ENCODE data around the gene RHOG. TPM values are rescaled to one million over a fixed set of nuclear protein-coding genes. Genes with fewer than 3 reads are reported as not detected.

RHOG gene
- total RNA-seq, 1 donor from 2014 or later = 22.4 TPM

DNA sequence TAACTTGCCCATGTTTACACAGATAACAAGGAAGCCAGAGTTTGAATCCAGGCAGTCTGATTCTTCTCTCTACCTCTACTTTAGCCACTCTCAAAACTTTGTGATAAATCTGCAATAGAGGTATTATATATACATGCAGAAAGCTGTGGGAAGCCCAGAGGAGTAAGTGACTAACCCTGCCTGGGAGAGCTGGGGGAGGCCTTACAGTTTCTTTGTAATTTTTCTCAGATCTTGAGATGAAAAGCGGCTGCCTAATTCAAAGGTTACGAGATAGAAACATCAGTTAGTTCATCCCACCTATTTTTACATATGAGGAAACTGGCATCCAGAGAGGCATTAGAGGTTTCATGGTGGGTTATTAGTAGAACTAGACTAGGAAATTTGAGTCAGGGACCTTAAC lies 19.6 kb upstream of the RHOG start:
- no peak for DNase-seq (ENCODE audit: low read depth)

DNA sequence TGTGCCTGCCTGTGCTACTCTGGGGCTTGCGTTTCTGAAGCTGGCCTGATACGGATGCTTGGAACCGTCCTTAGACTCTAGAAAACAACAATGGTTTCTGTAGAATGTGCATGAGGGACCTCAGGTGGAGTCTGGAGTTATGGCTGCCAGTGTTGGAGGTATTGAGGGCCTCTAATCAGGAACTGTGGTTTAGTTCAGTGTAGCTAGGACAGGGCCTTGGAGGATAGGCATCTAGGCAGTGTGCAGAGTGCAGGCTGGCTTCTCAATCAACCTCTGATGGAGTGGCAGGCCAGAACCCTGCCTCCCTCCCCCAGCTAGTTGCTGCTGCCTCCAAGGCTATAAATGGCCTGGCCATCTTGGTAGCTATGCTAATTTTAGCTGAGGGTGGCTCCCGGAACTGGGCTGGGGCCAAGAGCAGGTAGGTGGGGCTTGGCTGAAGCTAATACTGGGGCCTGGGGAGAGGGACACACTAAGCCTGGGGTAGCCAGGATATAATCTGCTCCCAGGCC lies 18.7 kb upstream of the RHOG start:
- DNase-seq (ENCODE audit: low read depth) = peak; percentile 85

DNA sequence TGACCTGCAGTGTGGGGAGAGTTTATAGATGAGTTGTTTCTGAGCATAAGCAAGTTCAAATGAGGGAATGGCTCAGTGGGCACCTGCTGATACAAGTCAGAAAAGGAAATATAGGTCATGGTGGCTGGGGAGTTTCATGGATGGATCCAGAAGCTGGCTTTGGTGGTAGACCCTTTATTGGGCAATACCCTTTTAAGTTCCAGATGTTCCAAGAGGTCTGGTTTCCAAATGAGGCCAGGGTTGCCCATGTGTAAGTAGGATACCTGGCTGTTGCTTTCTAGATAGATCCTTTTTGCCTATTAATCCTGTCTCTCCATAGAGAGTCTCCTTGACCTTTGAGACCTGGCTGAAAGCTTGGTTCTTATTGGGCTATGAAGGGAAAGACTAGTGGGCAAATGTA lies 16.9 kb upstream of the RHOG start:
- no peak for DNase-seq (ENCODE audit: low read depth)

DNA sequence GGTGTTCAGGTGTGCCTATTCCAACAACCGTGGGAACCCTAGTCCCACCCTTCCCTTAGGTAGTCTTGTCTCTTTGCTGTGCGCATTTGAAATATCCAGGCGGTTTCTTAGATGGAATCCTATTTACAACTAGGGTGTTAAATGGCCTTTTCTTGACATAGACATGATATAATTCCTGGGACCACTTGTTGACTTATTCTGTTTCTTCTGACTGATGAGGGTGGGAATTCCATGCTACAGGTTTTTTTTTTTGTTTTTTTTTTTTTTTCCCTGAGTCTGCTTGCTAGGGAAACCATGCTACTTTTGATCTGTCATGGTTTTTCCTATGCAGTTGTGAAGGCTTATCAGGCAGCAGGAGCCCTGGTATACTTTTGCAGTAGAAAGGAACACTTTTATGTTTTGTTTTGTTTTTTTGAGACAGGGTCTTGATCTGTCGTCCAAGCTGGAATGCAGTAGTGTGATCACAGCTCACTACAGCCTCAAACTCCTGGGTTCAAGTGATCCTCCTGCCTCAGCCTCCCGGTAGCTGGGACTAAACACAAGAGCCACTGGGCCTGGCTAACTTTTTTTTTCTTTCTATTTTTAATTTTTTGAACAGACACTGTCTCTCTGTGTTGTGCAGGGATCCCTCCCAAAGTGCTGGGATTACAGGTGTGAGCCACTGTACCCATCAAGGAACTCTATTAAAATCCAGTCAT lies 16.2 kb upstream of the RHOG start:
- no peak for DNase-seq (ENCODE audit: low read depth)

DNA sequence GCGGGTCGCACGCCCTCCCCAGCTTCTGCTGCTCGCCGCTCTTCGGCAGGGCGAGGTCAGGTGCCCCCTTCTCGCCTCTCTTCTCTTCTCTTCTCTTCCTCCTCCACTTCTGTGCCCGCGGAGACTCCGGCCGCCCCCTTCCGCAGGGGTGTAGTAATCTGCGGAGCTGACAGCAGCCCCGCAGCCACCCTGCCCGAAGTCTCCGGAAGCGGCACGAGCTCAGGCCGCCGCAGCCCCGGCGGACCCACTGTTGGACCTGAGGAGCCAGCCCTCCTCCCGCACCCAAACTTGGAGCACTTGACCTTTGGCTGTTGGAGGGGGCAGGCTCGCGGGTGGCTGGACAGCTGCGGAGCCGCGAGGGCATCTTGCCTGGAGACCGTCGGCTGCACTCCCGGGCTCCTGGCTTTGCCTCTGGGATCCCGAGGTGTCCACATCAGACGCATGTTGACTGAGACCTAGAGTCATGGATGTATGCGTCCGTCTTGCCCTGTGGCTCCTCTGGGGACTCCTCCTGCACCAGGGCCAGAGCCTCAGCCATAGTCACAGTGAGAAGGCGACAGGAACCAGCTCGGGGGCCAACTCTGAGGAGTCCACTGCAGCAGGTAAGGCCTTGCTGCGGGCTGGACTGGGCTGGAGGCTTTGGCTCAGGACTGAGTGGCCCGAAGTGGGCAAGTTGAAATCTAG lies 15.2 kb upstream of the RHOG start:
- peak; percentile 77 for DNase-seq (ENCODE audit: low read depth)

DNA sequence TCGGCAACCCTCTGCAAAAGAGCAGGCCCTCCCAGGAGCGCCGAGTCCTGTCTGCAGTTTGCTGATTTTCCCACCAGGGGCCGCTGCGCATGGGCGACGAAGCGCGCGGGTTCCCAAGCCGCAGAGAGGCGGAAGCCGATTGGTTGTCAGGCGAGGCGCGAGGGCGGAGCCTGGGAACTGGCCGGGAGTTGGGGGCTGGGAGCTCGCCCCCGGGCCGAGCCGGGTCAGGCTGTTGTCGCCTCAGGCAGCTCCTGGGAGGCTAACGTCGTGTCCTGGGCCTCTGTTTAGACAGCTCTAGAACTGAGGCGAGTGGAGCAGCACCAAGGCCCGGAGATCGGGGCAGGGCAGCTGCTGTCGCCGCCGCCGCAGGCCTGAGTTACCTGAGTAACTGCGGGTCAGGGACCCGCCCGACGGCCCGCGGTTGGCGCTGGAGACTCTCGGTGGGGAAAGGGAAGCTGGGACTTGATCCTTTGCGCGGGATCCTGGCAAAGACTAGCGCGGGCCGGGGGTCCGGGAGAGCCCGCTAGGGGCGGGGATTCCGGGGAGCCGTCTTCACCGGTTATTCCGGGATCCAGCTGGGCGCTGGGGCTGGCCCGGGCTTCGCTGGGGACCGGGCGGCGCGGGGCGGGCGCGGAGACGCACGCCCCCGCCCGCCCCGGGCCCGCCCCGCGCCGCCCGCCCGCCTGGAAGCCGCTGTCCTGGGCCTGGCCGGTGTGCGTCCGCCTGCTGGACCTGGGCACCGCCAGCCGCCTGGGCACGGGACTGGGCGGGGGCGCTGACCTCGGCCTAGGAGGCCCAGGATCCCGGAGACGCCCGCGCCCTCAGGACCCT lies 14.4 kb upstream of the RHOG start, which contains the start of gene STIM1:
Gene STIM1 (plus strand): TSS at position 688 of the 831 bp plus-strand sequence. CDS start 607 bp downstream, outside the sequence.
- peak; percentile 95 for DNase-seq (ENCODE audit: low read depth)

DNA sequence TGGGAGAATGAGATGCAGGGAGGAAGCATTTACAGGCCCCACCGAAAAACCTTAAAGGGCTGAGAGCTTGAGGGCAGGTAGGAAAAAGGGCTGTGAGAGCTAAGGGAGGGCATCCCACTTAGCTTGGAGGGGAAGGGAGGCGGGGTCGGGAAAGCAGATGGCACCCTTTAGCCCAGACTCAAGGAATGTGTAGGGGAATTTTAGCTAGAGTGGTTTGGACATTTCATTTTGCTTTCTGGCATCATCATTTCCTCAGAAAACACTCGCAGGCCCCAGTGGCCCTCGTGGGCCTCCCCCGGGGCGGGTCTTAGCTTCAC lies 13.9 kb upstream of the RHOG start:
- no peak for DNase-seq (ENCODE audit: low read depth)

DNA sequence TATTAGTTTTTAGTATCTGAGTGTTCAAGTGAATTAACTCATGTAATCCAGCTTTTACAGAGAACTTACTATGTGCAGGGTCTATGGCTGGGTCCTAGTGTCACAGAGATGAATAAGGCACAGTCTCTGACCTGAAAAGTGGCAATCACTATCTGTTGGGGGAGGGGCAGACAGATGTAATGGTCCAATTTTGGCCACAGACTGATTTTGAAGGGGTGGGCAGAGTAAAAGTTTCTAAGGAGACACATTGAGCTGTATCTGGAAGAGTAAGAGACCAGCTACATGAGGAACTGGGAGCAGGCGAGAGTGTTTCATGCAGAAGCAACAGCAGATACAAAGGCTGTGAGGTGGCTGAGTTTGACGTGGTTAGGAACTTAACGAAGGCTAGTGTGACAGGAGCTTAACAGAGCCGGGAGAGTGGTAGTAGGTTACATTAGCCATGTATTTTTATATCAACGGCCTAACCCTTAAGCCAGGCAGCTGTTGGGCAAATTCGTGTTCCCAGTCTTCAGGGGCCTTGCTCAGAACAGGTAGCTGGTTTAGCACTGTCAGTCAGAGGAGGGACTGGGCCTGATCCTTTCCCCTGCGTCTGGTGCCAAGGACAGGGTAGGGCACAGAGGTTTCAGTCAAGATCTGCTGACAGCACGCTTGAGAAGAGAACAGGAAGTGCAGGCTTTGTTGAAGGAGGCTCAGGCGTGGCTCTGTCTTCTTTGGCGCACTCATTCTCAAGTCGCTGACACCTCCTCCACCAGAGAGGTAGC lies 13.3 kb upstream of the RHOG start:
- DNase-seq (ENCODE audit: low read depth) = peak; percentile 58

DNA sequence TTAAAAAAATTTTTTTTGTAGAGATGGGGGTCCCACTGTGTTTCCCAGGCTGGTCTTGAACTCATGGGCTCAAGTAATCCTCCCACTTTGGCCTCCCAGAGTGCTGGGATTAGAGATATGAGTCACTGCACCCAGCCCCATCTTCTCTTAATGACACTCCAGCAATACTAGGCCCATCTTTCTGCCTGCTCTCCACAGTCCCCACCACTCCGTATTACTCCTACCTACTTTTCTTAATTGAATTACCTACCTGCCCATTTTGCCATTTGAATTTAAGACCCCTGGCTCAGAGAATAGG lies 12.7 kb upstream of the RHOG start:
- no peak for DNase-seq (ENCODE audit: low read depth)

DNA sequence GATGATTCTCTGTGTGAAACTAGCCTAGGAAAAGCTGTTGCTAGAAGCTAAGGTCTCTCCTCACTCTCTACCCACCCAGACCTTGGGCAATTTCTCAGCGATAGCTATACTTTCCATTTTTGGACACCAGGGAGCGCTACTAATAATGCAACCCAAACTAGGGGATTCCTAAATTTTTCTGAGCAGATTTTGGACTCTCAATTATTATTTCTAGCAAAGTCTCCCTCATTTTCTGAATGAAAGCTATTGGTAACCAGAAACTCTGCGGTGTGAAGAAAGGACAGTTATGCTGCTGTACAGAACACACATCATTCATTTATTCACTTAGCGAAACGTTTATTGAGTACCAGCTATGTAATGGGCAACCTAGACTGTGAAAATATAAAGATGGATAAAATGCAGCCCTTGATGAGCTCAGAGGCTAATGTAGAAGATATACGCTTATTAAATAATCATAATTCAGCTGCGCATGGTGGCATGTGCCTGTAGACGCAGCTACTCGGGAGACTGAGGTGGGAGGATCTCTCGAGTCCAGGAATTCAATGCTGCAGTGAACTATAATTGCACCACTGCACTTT lies 8.6 kb upstream of the RHOG start:
- peak; percentile 67 for DNase-seq (ENCODE audit: low read depth)

DNA sequence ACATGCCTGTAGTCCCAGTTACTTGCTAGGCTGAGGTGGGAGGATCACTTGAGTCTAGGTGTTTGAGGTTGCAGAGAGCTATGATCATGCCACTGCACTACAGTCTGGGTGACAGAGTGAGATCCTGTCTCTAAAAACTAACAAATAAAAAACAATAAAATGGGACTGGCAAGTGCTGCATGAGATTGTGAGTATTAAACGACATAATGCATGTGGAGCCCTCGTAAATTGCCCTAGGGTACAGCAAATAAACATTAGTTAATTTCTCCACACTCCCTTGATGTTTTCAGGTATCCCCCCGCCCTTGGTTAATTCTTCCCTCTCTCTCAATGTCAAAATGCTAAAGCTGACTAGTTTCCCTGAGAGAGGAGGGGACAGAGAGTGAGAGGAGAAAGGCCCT lies 4.9 kb upstream of the RHOG start:
- DNase-seq (ENCODE audit: low read depth) = no peak

DNA sequence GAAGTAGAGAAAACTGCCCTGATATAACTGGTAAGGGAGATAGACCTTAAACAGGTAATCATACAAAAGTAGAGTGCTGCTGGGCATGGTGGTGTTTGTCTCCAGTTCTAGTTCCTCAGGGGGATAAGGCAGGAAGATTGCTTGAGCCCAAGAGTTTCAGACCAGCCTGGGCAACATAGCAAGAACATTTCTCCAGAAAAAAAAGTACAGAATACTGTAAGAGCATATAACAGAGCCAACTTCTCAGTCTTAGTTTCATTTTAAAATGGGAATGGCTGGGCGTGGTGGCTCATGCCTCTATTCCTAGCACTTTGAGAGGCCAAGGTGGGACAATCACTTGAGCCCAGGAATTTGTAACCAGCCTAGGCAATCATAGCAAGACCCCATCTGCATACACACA lies 4.5 kb upstream of the RHOG start:
- DNase-seq (ENCODE audit: low read depth) = no peak

DNA sequence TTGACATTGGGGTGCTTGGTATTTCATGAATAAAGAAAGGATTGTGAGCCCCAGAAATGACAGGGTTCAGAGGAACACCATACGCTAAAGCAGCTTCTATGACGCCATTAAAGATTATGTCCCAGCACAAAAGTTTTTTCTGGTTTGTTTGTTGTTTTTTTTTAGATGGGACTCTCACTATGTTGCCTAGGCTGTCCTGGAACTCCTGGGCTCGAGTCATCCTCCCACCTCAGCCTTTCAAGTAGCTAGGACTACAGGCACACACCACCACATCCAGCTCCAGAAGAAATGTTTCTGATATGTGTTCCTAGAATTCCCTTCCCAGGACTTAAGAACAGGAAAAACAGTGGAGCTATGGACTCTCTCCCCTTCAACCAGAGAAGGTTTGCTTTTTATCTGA lies 2.6 kb upstream of the RHOG start:
- DNase-seq (ENCODE audit: low read depth) = no peak

DNA sequence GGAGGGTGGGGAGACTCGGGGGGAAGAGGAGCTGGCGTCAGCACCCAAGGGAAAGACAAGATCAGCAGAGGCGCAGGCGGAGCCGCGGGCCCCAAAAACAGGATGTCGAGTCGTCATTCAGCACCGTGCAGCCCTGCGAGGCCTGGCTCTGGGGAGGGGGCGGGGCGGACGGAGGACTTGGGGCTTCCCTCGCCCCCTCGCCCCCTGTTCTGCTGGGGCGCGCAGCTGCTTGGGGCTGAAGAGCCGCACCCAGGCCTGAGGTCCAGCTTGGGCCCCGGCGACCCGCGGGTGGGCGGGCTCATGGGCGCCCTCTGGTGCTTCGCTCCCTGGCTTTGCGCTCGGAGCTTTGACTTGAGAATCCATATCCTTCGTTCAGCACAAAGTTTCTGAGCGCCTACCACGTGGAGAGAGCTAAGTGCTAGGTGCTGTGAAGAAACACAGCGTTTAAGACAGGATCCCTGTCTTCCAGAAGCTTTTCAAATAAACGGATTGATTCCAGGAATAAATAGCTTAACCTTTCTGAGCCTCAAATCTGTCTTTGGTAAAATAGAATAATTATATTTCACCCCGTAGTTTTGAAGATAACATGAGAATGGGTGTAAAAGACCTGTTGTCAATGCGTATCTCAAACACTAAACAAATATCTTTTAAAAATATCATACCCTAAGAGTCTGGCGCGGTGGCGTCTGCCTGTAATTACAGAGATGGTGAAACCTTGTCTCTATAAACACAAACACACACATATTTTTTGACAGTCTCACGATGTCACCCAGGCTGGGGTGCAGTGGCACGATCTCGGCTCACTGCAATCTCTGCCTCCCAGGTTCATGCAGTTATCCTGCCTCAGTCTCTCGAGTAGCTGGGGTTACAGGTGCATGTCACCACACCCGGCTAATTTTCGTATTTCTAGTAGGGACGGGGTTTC lies 929 bp upstream of the RHOG start:
- DNase-seq (ENCODE audit: low read depth) = peak; percentile 89

DNA sequence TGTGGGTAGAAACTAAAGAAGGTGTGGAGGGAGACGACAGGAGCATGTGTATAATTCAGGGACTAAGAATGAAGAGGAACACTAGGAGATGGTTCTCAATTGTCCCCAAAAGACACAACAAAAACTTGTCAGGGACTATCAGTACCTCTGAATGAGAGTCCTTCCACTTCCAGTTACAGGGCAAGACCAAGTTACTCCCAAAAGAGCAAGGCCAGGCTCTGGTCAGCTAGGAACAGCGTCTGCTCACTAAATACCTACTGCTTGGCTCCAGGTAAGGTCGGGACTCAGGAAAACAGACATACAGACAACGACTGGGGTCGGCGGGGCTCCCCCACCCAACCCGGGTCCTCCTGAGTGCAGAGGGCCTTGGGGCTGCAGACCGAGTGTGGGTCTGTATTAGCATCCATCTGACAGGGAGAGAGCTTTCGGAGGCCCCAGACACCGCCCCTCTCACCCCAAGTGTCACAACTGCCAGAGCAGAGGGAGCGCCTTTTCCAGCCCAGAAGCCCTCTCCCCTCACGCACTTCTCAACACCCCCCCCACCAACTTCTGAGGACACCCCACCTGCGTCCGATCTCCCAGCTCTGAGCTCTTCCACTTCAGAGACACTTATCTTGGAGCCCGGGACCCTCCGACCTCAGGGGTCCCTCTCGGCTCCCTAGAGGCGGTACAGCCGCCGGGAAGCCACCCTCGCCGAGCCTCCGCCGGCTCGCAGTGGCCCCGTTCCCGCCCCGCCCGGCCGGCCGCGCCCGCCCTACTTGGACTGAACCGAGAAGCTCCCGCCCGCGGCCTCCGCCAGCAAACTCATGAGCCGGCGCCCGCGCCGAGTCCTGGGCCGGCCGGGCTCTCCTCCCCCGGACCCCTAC lies 522 bp downstream of the RHOG start:
- no peak for DNase-seq (ENCODE audit: low read depth)

DNA sequence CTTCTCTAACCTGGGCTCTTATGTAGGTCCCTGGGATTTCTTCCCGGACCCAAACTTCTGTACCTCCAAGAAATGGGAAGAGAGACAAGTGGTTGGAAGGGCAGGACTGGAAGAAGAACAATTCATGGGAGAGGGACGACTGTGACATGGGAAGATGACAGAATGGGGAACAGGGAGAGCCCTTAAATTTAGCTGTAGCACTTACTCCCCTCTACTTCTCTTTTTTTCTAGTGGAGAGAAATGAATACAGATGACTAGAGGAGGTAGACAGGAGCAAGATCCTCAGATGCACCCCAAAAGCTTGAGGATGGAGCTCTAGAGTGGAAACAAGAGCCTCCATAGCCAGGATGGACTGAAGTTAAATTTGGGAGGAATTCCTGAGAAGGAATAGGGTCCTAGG lies 2.3 kb downstream of the RHOG start:
- DNase-seq (ENCODE audit: low read depth) = no peak

DNA sequence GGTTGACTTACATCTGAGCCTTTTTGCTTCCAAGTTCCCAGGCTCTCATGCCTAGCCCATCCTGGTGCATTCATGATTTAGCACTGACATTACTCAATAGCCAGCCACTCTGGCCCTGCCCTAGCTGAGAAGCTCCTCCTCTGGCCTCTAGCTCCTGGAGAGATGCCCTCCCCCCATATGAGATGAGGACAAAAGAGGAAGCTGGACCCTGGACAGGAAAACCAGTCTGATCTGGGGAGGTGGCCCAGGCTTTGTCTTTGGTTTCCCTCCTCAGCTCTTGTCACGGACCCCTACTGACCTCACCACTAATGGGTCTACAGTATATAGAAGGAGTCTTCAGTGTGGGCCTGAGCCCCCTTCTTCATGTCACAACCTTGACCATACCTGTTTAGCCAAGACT lies 3.0 kb downstream of the RHOG start:
- no peak for DNase-seq (ENCODE audit: low read depth)

DNA sequence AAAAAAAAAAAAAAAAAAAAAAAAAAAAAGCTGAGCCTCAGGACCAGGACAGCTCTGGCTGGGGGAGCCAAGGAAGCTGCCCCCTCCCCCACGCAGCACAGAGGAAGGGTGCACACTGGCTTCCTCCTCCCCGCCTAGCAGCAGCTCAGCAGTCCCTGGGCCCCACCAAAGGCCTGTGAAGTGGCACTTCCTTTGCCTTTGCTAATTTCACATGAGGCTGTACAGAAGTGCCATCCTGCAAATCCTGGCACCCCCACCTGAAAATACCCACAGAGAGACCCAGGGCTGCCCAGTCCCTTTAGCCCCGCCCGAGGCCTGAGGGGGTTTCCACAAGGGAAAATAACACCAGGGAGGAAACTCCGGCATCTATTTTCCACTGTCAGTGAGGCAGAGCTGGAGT lies 3.9 kb downstream of the RHOG start:
- no peak for DNase-seq (ENCODE audit: low read depth)

DNA sequence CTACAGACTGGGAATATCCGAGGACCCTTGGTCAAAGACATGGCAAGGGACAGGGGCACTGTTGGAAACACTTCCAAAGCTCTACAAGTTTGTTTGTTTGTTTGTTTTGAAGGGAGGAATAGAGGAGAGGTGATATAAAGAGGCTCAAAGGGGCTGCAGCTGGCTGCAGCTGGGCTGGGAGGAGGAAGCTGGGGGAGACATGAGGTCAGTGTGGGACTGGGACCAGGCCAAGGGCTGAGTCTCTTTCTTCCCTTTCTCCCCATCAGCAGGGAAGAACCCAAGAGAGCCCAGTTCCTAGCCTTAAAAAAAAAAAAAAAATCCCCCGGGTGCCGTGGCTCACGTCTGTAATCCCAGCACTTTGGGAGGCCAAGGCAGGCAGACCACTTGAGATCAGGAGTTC lies 5.0 kb downstream of the RHOG start:
- no peak for DNase-seq (ENCODE audit: low read depth)

Data from myocyte (in vitro differentiated cells).